GM10266 (cell line): ENCODE measurements around the gene SPATA13.
"Not testable (repeated sequence)": the region's sequence is repeated elsewhere in the genome, so short reads cannot be mapped to it uniquely, and the experiment has no call there.

Experiments
- DNase-seq: peaks from one replicate; pipeline ENCODE4 v3.0.0; 2012; ENCODE audit errors: extremely low spot score
- TF ChIP-seq, protein P1 (sequence below): IDR thresholded peaks from 2 replicates; pipeline ENCODE4 v1.5.1; 2012; ENCODE audit warnings: mild to moderate bottlenecking, low read depth; ENCODE audit not compliant: control insufficient read depth, insufficient read depth; ENCODE audit errors: missing control alignments

The SPATA13 gene

DNA sequence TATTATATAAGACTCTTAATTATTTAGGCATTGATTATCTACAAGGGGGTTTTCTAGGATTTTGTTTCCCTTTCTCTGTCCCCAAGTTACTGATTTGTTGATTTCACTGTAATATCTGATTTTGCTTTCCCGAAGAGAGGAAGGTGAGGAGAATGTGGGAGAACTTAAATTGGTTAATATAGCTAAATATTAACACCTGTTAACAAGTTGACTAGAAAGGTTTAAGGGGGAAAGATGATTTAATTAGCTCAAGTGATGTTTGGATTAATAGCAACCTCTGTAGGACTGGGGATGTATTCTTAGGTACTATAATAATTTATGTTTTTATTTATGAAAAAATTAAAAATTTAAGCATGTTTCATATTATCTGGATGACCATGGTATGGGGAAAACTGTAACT is 35.1 kb downstream of the SPATA13 start:
- TF ChIP-seq, protein P1, sequence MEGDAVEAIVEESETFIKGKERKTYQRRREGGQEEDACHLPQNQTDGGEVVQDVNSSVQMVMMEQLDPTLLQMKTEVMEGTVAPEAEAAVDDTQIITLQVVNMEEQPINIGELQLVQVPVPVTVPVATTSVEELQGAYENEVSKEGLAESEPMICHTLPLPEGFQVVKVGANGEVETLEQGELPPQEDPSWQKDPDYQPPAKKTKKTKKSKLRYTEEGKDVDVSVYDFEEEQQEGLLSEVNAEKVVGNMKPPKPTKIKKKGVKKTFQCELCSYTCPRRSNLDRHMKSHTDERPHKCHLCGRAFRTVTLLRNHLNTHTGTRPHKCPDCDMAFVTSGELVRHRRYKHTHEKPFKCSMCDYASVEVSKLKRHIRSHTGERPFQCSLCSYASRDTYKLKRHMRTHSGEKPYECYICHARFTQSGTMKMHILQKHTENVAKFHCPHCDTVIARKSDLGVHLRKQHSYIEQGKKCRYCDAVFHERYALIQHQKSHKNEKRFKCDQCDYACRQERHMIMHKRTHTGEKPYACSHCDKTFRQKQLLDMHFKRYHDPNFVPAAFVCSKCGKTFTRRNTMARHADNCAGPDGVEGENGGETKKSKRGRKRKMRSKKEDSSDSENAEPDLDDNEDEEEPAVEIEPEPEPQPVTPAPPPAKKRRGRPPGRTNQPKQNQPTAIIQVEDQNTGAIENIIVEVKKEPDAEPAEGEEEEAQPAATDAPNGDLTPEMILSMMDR: no peak
- no peak for DNase-seq

DNA sequence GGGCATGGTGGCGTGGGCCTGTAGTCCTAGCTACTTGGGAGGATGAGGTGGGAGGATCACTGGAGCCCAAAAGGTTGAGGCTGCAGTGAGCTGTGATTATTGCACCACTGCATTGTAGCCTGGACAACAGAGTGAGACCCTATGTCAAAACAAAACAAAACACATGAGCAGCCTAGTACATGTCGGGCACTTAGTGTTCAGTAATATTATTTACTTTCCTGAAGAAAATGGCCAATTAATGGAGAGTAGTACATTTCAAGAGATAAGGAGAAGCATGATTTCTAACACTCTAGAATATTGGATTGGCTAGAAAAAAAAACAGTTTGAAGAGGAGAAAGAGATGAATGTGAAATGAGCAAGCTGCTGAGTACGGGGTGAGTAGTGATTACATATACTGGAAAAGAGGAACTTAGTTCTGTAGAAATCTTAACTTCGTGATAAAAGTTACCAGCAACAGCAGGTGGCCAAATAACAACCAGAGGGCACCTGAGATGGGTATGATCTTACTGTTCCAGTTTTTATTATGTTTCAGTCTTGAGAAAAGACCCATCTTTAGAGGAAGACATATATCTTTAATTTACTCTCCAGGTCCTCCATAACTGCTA is 36.2 kb downstream of the SPATA13 start:
- no peak for DNase-seq
- TF ChIP-seq, protein P1: no peak

- TF ChIP-seq, protein P1: no peak
- DNase-seq: no peak
Observed at GRCh38 chr13:24199016-24199415, 38.5 kb downstream of the SPATA13 start.

DNA sequence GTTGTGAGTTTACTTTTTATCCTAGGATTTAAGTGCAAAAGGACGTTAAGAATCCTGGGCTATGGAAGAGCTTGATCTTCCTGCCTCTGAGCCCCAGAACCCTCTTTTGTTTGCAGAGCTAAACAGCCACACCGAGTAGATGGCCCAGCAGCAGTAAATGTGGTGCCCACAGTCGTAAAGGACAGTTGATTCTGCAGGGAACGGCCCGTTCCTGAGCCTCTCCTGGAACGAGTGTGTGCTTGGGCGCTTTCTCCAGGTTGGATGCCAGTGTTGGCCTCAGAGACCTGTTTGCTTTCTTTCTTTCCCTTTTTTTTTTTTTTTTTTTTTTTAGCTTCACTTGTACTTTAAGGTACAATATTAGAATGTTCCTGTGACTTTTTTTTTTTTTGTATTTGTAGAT is 41.7 kb downstream of the SPATA13 start:
- no peak for DNase-seq

GRCh38 chr13:24203273-24203672 is 42.8 kb downstream of the SPATA13 start:
- TF ChIP-seq, protein P1: no peak
- DNase-seq: no peak

More for the DNA sequence above, 41.7 kb downstream of the SPATA13 start:
- TF ChIP-seq, protein P1: no peak

- no peak for DNase-seq
- TF ChIP-seq, protein P1: no peak
Observed at GRCh38 chr13:24203811-24204210, 43.3 kb downstream of the SPATA13 start.

DNA sequence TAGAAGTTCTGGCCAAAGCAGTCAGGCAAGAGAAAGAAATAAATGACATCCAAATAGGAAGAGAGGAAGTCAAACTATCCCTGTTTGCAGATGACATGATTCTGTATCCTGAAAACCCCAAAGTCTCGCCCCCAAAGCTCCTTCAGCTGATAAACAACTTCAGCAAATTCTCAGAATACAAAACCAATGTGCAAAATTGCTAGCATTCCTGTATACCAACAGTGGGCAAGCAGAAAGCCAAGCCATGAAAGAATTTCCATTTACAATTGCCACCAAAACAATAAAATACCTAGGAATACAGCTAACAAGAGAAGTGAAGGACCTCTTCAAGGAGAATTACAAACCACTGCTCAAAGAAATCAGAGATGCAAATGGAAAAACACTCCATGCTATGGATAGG is 44.6 kb downstream of the SPATA13 start:
- DNase-seq: not testable (repeated sequence)

GRCh38 chr13:24207841-24208667 is 47.5 kb downstream of the SPATA13 start:
- DNase-seq: no peak

More at GRCh38 chr13:24207841-24208667, 47.5 kb downstream of the SPATA13 start:
- TF ChIP-seq, protein P1: no peak
